OCI-LY3 (cell line): ENCODE results near the gene BORCS5.
A peak's percentile ranks its signal among the peaks of the same experiment; 100 is the strongest.

ENCODE experiments used
- H2AFZ ChIP-seq: fragments of 200-600, 300-600 bp; shearing (Covaris generic); 2 replicates; pipeline ENCODE4 v1.6.0; 2014; ENCODE audit warnings: antibody characterized with exemption, low read depth, low read length
- H3K27ac ChIP-seq: fragments of 200-600, 300-600 bp; sonication (generic); 2 replicates; pipeline ENCODE4 v1.5.1; 2014; ENCODE audit warnings: mild to moderate bottlenecking, low read length, moderate library complexity, mixed read lengths
- H3K27me3 ChIP-seq: fragments of 200-600, 300-600 bp; sonication (generic); 2 replicates; pipeline ENCODE4 v1.6.1; 2014; ENCODE audit warnings: low read depth, low read length, mixed read lengths
- H3K36me3 ChIP-seq: fragments of 200-600, 300-600 bp; sonication (generic); replicated peaks from 2 replicates; pipeline ENCODE3; 2014; ENCODE audit warnings: low read depth, low read length, mixed read lengths
- H3K4me1 ChIP-seq: fragments of 300-600, 200-600 bp; sonication (generic); 2 replicates; pipeline ENCODE4 v1.6.1; 2014; ENCODE audit warnings: low read length, mixed read lengths
- H3K4me2 ChIP-seq: fragments of 200-600, 300-600 bp; sonication (generic); 2 replicates; pipeline ENCODE4 v1.6.1; 2014; ENCODE audit warnings: low read length, mixed read lengths
- H3K4me3 ChIP-seq: fragments of 300-600, 200-600 bp; sonication (generic); 2 replicates; pipeline ENCODE4 v1.5.1; 2014; ENCODE audit warnings: antibody characterized with exemption, mild to moderate bottlenecking, low read length, moderate library complexity
- H3K79me2 ChIP-seq: fragments of 300-600, 200-600 bp; shearing (Covaris generic); 2 replicates; pipeline ENCODE4 v1.6.1; 2014; ENCODE audit warnings: mild to moderate bottlenecking, low read length, mixed read lengths
- H3K9ac ChIP-seq: fragments of 300-600, 200-600 bp; shearing (Covaris generic); 2 replicates; pipeline ENCODE4 v1.6.0; 2014; ENCODE audit warnings: mild to moderate bottlenecking, low read length, moderate library complexity
- H3K9me3 ChIP-seq: fragments of 200-600, 300-600 bp; shearing (Covaris generic); 2 replicates; pipeline ENCODE4 v1.6.1; 2014; ENCODE audit warnings: low read length, mixed read lengths; ENCODE audit not compliant: insufficient read depth
- H4K20me1 ChIP-seq: fragments of 200-600, 300-600 bp; sonication (generic); 2 replicates; pipeline ENCODE4 v1.6.1; 2016; ENCODE audit warnings: low read length, mixed read lengths; ENCODE audit not compliant: insufficient read depth
- CTCF ChIP-seq: fragments of 200-600, 300-600 bp; sonication (generic); IDR thresholded peaks from 2 replicates; pipeline ENCODE4 v1.5.1; 2014; ENCODE audit warnings: antibody characterized with exemption, low read length, low read depth
- EZH2phosphoT487 ChIP-seq: fragments of 200-600 bp; shearing (Covaris generic); IDR thresholded peaks from 2 replicates; pipeline ENCODE4 v1.6.1; 2018; ENCODE audit warnings: antibody characterized with exemption, mixed run types, low read depth

Gene BORCS5

GRCh38 chr12:12397184-12397583, 40.3 kb downstream of the BORCS5 start:
- Histone ChIP-seq H3K9ac (no peak overlapping the region), H4K20me1 (no peaks in the 10 kb centered on the region), H2AFZ (no peak overlapping the region), H3K4me1 (no peaks in the 10 kb centered on the region), H3K4me2 (no peak overlapping the region), H3K79me2 (no peaks in the 10 kb centered on the region), H3K27ac (no peak overlapping the region), H3K9me3 (no peaks in the 10 kb centered on the region), H3K27me3 (no peaks in the 10 kb centered on the region), H3K36me3 (no peaks in the 10 kb centered on the region), H3K4me3 (no peak overlapping the region)
- TF ChIP-seq CTCF (no peak), EZH2phosphoT487 (no peak)

GRCh38 chr12:12398026-12398859, 41.4 kb downstream of the BORCS5 start:
- H3K27ac ChIP-seq, result no peak overlapping the region
- H3K27me3 ChIP-seq, result no peaks in the 10 kb centered on the region
- TF ChIP-seq EZH2phosphoT487, result no peak
- peak; percentile 15; the same call in 1 of the 2 replicates for TF ChIP-seq CTCF
- H3K9ac ChIP-seq, result no peak overlapping the region
- H3K79me2 ChIP-seq, result no peaks in the 10 kb centered on the region
- H3K4me2 ChIP-seq, result no peak overlapping the region
- no peaks in the 10 kb centered on the region for H3K4me1 ChIP-seq
- no peaks in the 10 kb centered on the region for H4K20me1 ChIP-seq
- no peaks in the 10 kb centered on the region for H3K36me3 ChIP-seq
- no peak overlapping the region for H3K4me3 ChIP-seq
- H3K9me3 ChIP-seq, result no peaks in the 10 kb centered on the region
- H2AFZ ChIP-seq, result no peak overlapping the region

- TF ChIP-seq CTCF (no peak), EZH2phosphoT487 (no peak)
- no peaks in the 10 kb centered on the region for H4K20me1 ChIP-seq
- no peaks in the 10 kb centered on the region for H3K79me2 ChIP-seq
- no peaks in the 10 kb centered on the region for H3K36me3 ChIP-seq
- no peak overlapping the region for H3K9ac ChIP-seq
- no peak overlapping the region for H3K4me3 ChIP-seq
- no peak overlapping the region for H3K27ac ChIP-seq
- H3K4me1 ChIP-seq, result no peaks in the 10 kb centered on the region
- H3K27me3 ChIP-seq, result no peaks in the 10 kb centered on the region
- no peak overlapping the region for H3K4me2 ChIP-seq
- H2AFZ ChIP-seq, result no peak overlapping the region
- H3K9me3 ChIP-seq, result no peaks in the 10 kb centered on the region
Measured at GRCh38 chr12:12399161-12399560, 42.3 kb downstream of the BORCS5 start.

GRCh38 chr12:12399776-12400305, 43.0 kb downstream of the BORCS5 start:
- H3K27ac ChIP-seq, result no peak overlapping the region
- TF ChIP-seq EZH2phosphoT487, result no peak
- no peak for TF ChIP-seq CTCF
- H3K79me2 ChIP-seq, result no peaks in the 10 kb centered on the region
- H3K9me3 ChIP-seq, result no peaks in the 10 kb centered on the region
- no peak overlapping the region for H3K4me3 ChIP-seq
- H3K4me1 ChIP-seq, result no peaks in the 10 kb centered on the region
- H3K27me3 ChIP-seq, result no peaks in the 10 kb centered on the region
- H3K4me2 ChIP-seq, result no peak overlapping the region
- no peak overlapping the region for H2AFZ ChIP-seq
- H4K20me1 ChIP-seq, result no peaks in the 10 kb centered on the region
- no peak overlapping the region for H3K9ac ChIP-seq
- H3K36me3 ChIP-seq, result no peaks in the 10 kb centered on the region
